ENCODE data around the gene TMEM167B.

DNA sequence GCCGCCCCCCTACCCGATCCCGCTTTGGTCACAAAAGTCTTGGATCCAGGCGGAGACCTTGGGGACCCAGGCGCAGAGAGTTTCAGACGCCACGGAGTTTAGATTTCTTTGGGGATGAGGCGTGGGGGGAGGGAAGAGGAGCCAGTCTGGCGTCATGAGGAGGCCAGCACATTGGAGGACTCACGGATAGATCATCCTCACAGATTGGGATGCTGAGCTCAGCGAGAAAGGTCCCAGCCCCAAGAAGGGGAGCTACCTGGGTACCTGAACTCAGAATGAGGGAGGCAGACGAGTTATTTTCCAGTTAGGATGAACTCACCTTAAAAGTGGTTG lies 23.7 kb downstream of the TMEM167B start:
- TF ChIP-seq POLR2A (IDR thresholded peaks at IDR 0.05; ENCODE audit: borderline replicate concordance, extremely low read depth, insufficient read depth, insufficient read length) (no peak), JUND (IDR thresholded peaks at IDR 0.05) (no peak), ELF1 (IDR thresholded peaks at IDR 0.05; ENCODE audit: borderline replicate concordance, low read depth) (no peak), YY1 (IDR thresholded peaks at IDR 0.05; ENCODE audit: extremely low read depth, insufficient replicate concordance, low read depth, low read length) (no peak), ZNF274 (IDR thresholded peaks at IDR 0.05; ENCODE audit: low read depth, low read length) (no peak), CEBPB (IDR thresholded peaks at IDR 0.05; ENCODE audit: low read depth) (no peak), SP1 (IDR thresholded peaks at IDR 0.05; ENCODE audit: low read depth) (no peak), SRF (IDR thresholded peaks at IDR 0.05; ENCODE audit: low read depth) (no peak)
- TF ChIP-seq, protein P1, sequence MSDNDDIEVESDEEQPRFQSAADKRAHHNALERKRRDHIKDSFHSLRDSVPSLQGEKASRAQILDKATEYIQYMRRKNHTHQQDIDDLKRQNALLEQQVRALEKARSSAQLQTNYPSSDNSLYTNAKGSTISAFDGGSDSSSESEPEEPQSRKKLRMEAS (IDR thresholded peaks at IDR 0.05): no peak
- TF ChIP-seq, protein P2, sequence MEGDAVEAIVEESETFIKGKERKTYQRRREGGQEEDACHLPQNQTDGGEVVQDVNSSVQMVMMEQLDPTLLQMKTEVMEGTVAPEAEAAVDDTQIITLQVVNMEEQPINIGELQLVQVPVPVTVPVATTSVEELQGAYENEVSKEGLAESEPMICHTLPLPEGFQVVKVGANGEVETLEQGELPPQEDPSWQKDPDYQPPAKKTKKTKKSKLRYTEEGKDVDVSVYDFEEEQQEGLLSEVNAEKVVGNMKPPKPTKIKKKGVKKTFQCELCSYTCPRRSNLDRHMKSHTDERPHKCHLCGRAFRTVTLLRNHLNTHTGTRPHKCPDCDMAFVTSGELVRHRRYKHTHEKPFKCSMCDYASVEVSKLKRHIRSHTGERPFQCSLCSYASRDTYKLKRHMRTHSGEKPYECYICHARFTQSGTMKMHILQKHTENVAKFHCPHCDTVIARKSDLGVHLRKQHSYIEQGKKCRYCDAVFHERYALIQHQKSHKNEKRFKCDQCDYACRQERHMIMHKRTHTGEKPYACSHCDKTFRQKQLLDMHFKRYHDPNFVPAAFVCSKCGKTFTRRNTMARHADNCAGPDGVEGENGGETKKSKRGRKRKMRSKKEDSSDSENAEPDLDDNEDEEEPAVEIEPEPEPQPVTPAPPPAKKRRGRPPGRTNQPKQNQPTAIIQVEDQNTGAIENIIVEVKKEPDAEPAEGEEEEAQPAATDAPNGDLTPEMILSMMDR (IDR thresholded peaks at IDR 0.05 in 2 of 3, conservative IDR thresholded peaks at IDR 0.05 in 1 of 3; ENCODE audit: borderline replicate concordance in 1 of 3, insufficient read depth in 1 of 3, low read depth in 2 of 3, low read length in 2 of 3): no peak
